AG04449 (cell line): ENCODE data around the gene CCDC77.

Experiments used
- CTCF ChIA-PET: fragments of 350-600 bp; formaldehyde crosslinking; extraction: SDS; loops from one replicate; lab custom pipeline; 2021; ENCODE audit warnings: antibody characterized with exemption; lab: Yijun Ruan, JAX
- POLR2A ChIA-PET: fragments of 400-600, 350-600 bp; formaldehyde crosslinking; extraction: SDS; loops from one replicate; lab custom pipeline; 2020; ENCODE audit warnings: antibody characterized with exemption, inconsistent platforms; lab: Yijun Ruan, JAX
- DNase-seq: peaks from one replicate; pipeline ENCODE4 v3.0.0-alpha.2; 2010; ENCODE audit warnings: low read depth, low spot score
- H3K4me3 ChIP-seq: 2 replicates; pipeline ENCODE4 v1.5.1; 2011; ENCODE audit warnings: low read depth, mild to moderate bottlenecking, control low read depth, low read length
- CTCF ChIP-seq: IDR thresholded peaks from one replicate; pipeline ENCODE4 v1.5.1; 2011; ENCODE audit warnings: mild to moderate bottlenecking, moderate library complexity, low read length, control low read depth, inconsistent platforms; ENCODE audit not compliant: insufficient read depth; ENCODE audit errors: missing control alignments

Gene CCDC77

GRCh38 chr12:484096-484495, 82.7 kb downstream of the CCDC77 start:
- no peak for DNase-seq
- TF ChIP-seq CTCF: no peak
- ChIA-PET POLR2A (no interaction called here), CTCF (interaction anchor here (0.7 to 2.1 kb wide), 5 partner anchors 30 to 63 kb away, joined by 3 to 9 read pairs (median 4); no protein-coding TSS in a partner anchor)
- H3K4me3 ChIP-seq: no peak overlapping the region

- ChIA-PET CTCF (interaction anchor here (0.7 kb wide), 1 partner anchor 46 kb away, joined by 4 read pairs; no protein-coding TSS in a partner anchor), POLR2A (no interaction called here)
- no peak for TF ChIP-seq CTCF
Measured at GRCh38 chr12:490260-490659, 88.8 kb downstream of the CCDC77 start.

More at GRCh38 chr12:490260-490659, 88.8 kb downstream of the CCDC77 start:
- no peak overlapping the region for H3K4me3 ChIP-seq
- no peak for DNase-seq
